Thyroid gland (tissue), 4 donors: ENCODE data around the gene CCIN.

Source experiments
- POLR2A ChIP-seq, 2 donors: fragments of 450-650 bp; IDR thresholded peaks; one replicate each; pipeline ENCODE4 v1.6.1; 2017; ENCODE audit warnings: antibody characterized with exemption in 2 of 2, mild to moderate bottlenecking in 2 of 2, moderate library complexity in 1 of 2
- TF ChIP-seq, protein P1 (sequence below), 6 experiments: fragments of 200-600 bp in 3 of 6; fragments of 450-650 bp in 3 of 6; sonication (generic) in 3 of 6; IDR thresholded peaks; one replicate each; pipeline ENCODE4 v1.5.1; 2016 to 2019; ENCODE audit warnings: antibody characterized with exemption in 6 of 6, mild to moderate bottlenecking in 2 of 6, inconsistent platforms in 1 of 6, moderate library complexity in 1 of 6

DNA sequence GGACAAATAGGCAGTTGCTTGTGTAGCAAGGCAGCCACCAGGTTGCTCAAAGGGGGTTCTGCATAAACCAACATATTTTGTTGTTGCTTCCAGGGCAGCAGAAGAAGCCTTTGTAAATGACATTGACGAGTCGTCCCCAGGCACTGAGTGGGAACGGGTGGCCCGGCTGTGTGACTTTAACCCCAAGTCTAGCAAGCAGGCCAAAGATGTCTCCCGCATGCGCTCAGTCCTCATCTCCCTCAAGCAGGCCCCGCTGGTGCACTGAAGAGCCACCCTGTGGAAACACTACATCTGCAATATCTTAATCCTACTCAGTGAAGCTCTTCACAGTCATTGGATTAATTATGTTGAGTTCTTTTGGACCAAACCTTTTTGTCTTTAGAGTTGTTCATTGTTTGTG, 42.3 kb downstream of the CCIN start:
- TF ChIP-seq, protein P1, sequence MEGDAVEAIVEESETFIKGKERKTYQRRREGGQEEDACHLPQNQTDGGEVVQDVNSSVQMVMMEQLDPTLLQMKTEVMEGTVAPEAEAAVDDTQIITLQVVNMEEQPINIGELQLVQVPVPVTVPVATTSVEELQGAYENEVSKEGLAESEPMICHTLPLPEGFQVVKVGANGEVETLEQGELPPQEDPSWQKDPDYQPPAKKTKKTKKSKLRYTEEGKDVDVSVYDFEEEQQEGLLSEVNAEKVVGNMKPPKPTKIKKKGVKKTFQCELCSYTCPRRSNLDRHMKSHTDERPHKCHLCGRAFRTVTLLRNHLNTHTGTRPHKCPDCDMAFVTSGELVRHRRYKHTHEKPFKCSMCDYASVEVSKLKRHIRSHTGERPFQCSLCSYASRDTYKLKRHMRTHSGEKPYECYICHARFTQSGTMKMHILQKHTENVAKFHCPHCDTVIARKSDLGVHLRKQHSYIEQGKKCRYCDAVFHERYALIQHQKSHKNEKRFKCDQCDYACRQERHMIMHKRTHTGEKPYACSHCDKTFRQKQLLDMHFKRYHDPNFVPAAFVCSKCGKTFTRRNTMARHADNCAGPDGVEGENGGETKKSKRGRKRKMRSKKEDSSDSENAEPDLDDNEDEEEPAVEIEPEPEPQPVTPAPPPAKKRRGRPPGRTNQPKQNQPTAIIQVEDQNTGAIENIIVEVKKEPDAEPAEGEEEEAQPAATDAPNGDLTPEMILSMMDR (IDR thresholded peaks at IDR 0.05) = no peak
- TF ChIP-seq POLR2A (IDR thresholded peaks at IDR 0.05) = no peak
